A549 (cell line): ENCODE measurements around the gene UGT1A4.

Experiments used
- CBX2 ChIP-seq: fragments of 200-600 bp; sonication (generic); IDR thresholded peaks from 2 replicates; pipeline ENCODE4 v1.6.1; 2016; ENCODE audit warnings: low read depth, mild to moderate bottlenecking, borderline replicate concordance
- CTCF ChIP-seq: fragments of >200 bp; sonication (Bioruptor Twin); formaldehyde crosslinking; IDR thresholded peaks from 3 replicates; pipeline ENCODE4 v1.5.1; 2016
- HMGXB4 ChIP-seq: fragments of 250-450 bp; sonication (Bioruptor Pico); IDR thresholded peaks from 2 replicates; pipeline ENCODE4 v1.5.0; 2021; ENCODE audit warnings: mild to moderate bottlenecking, moderate library complexity, borderline replicate concordance
- JUNB ChIP-seq: fragments of >200 bp; sonication (Bioruptor Twin); formaldehyde crosslinking; IDR thresholded peaks from 2 replicates; pipeline ENCODE4 v1.6.1; 2016
- NR3C1 ChIP-seq: fragments of >200 bp; sonication (Bioruptor Twin); formaldehyde crosslinking; IDR thresholded peaks from 3 replicates; pipeline ENCODE4 v1.6.1; 2017
- POLR2A ChIP-seq: IDR thresholded peaks from 2 replicates; pipeline ENCODE4 v1.6.1; 2012; ENCODE audit warnings: mild to moderate bottlenecking, low read length
- SMC3 ChIP-seq: fragments of >200 bp; sonication (Bioruptor Twin); formaldehyde crosslinking; IDR thresholded peaks from 3 replicates; pipeline ENCODE4 v1.6.1; 2018; ENCODE audit warnings: inconsistent platforms
- TP53 ChIP-seq: fragments of 250-450 bp; sonication (Bioruptor Pico); IDR thresholded peaks from 2 replicates; pipeline ENCODE4 v1.5.0; 2021; ENCODE audit warnings: mild to moderate bottlenecking, moderate library complexity
- TF ChIP-seq, protein P1 (sequence below): IDR thresholded peaks from 2 replicates; pipeline ENCODE4 v1.6.1; 2012

- TF ChIP-seq POLR2A (no peak), NR3C1 (no peak), TP53 (CRISPR knock-in tag) (no peak), HMGXB4 (CRISPR knock-in tag) (no peak), JUNB (peak; percentile 20; the same call in 1 of the 2 replicates), SMC3 (no peak), CTCF (no peak), CBX2 (no peak)
- TF ChIP-seq, protein P1, sequence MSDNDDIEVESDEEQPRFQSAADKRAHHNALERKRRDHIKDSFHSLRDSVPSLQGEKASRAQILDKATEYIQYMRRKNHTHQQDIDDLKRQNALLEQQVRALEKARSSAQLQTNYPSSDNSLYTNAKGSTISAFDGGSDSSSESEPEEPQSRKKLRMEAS, result no peak
These were observed 36.9 kb upstream of the UGT1A4 start, which contains the start of gene UGT1A7 for GRCh38 chr2:233681521-233682099.
